IPS-18a (cell line): ENCODE data around the gene TPST1.
"Not testable (repeated sequence)": the region's sequence is repeated elsewhere in the genome, so short reads cannot be mapped to it uniquely, and the experiment has no call there.

Source experiments
- H3K27ac ChIP-seq: one replicate; pipeline ENCODE4 v1.5.1; 2013; ENCODE audit warnings: low read length
- H3K27me3 ChIP-seq: one replicate; pipeline ENCODE4 v1.6.1; 2013; ENCODE audit warnings: mild to moderate bottlenecking, low read length; ENCODE audit not compliant: control insufficient read depth, insufficient read depth
- H3K36me3 ChIP-seq: one replicate; pipeline ENCODE4 v1.6.1; 2013; ENCODE audit warnings: low read depth, low read length; ENCODE audit not compliant: control insufficient read depth
- H3K4me1 ChIP-seq: one replicate; pipeline ENCODE4 v1.6.1; 2013; ENCODE audit warnings: low read depth, low read length; ENCODE audit not compliant: control insufficient read depth
- H3K4me3 ChIP-seq: one replicate; pipeline ENCODE4 v1.5.1; 2013; ENCODE audit warnings: low read length
- H3K9ac ChIP-seq: one replicate; pipeline ENCODE4 v1.6.1; 2013; ENCODE audit warnings: mild to moderate bottlenecking, low read length, moderate library complexity
- H3K9me3 ChIP-seq: one replicate; pipeline ENCODE4 v1.6.1; 2013; ENCODE audit warnings: low read depth, low read length; ENCODE audit not compliant: control insufficient read depth

TPST1 gene

GRCh38 chr7:66173856-66174255, 31.3 kb upstream of the TPST1 start:
- no peaks in the 10 kb centered on the region for H3K36me3 ChIP-seq
- H3K27me3 ChIP-seq = no peaks in the 10 kb centered on the region
- no peak overlapping the region for H3K9ac ChIP-seq
- no peaks in the 10 kb centered on the region for H3K4me1 ChIP-seq
- H3K27ac ChIP-seq = no peak overlapping the region
- H3K9me3 ChIP-seq = no peaks in the 10 kb centered on the region
- H3K4me3 ChIP-seq = no peak overlapping the region

GRCh38 chr7:66175006-66175405, 30.1 kb upstream of the TPST1 start:
- H3K27ac ChIP-seq, H3K27me3 ChIP-seq: not testable (repeated sequence)

GRCh38 chr7:66176914-66177313, 28.2 kb upstream of the TPST1 start:
- Histone ChIP-seq H3K4me3 (no peak overlapping the region), H3K4me1 (no peaks in the 10 kb centered on the region), H3K27ac (no peak overlapping the region), H3K27me3 (no peaks in the 10 kb centered on the region), H3K9ac (no peak overlapping the region), H3K9me3 (no peaks in the 10 kb centered on the region), H3K36me3 (no peaks in the 10 kb centered on the region)

More at GRCh38 chr7:66175006-66175405, 30.1 kb upstream of the TPST1 start:
- not testable (repeated sequence) for H3K9ac ChIP-seq, H3K9me3 ChIP-seq, H3K4me1 ChIP-seq, H3K36me3 ChIP-seq, H3K4me3 ChIP-seq

- Histone ChIP-seq H3K4me1 (no peaks in the 10 kb centered on the region), H3K27ac (no peak overlapping the region), H3K27me3 (no peaks in the 10 kb centered on the region), H3K9ac (no peak overlapping the region), H3K9me3 (no peaks in the 10 kb centered on the region), H3K36me3 (no peaks in the 10 kb centered on the region), H3K4me3 (no peak overlapping the region)
Observed at GRCh38 chr7:66178258-66178657, 26.9 kb upstream of the TPST1 start.

- H3K4me3 ChIP-seq = no peak overlapping the region
- no peaks in the 10 kb centered on the region for H3K9me3 ChIP-seq
- no peak overlapping the region for H3K9ac ChIP-seq
- no peaks in the 10 kb centered on the region for H3K4me1 ChIP-seq
- H3K27ac ChIP-seq = no peak overlapping the region
- H3K27me3 ChIP-seq = no peaks in the 10 kb centered on the region
- no peaks in the 10 kb centered on the region for H3K36me3 ChIP-seq
Observed at GRCh38 chr7:66181329-66181728, 23.8 kb upstream of the TPST1 start.

GRCh38 chr7:66181845-66182244, 23.3 kb upstream of the TPST1 start:
- no peaks in the 10 kb centered on the region for H3K36me3 ChIP-seq
- H3K9ac ChIP-seq = no peak overlapping the region
- no peaks in the 10 kb centered on the region for H3K4me1 ChIP-seq
- H3K27me3 ChIP-seq = no peaks in the 10 kb centered on the region
- no peaks in the 10 kb centered on the region for H3K9me3 ChIP-seq
- no peak overlapping the region for H3K27ac ChIP-seq
- H3K4me3 ChIP-seq = no peak overlapping the region

- Histone ChIP-seq H3K4me1 (no peaks in the 10 kb centered on the region), H3K9ac (no peak overlapping the region), H3K4me3 (no peak overlapping the region), H3K36me3 (no peaks in the 10 kb centered on the region), H3K27ac (no peak overlapping the region), H3K9me3 (no peaks in the 10 kb centered on the region), H3K27me3 (no peaks in the 10 kb centered on the region)
Observed at GRCh38 chr7:66182920-66183319, 22.2 kb upstream of the TPST1 start.

- Histone ChIP-seq H3K27me3 (no peaks in the 10 kb centered on the region), H3K9me3 (no peaks in the 10 kb centered on the region), H3K4me1 (no peaks in the 10 kb centered on the region), H3K4me3 (no peak overlapping the region), H3K36me3 (no peaks in the 10 kb centered on the region), H3K9ac (no peak overlapping the region), H3K27ac (no peak overlapping the region)
Observed at GRCh38 chr7:66183700-66184099, 21.4 kb upstream of the TPST1 start.

GRCh38 chr7:66185680-66186187, 19.4 kb upstream of the TPST1 start:
- no peaks in the 10 kb centered on the region for H3K27me3 ChIP-seq
- H3K9ac ChIP-seq = no peak overlapping the region
- H3K9me3 ChIP-seq = no peaks in the 10 kb centered on the region
- H3K27ac ChIP-seq = no peak overlapping the region
- H3K4me1 ChIP-seq = no peaks in the 10 kb centered on the region
- no peak overlapping the region for H3K4me3 ChIP-seq
- no peaks in the 10 kb centered on the region for H3K36me3 ChIP-seq

GRCh38 chr7:66186991-66187390, 18.1 kb upstream of the TPST1 start:
- H3K9me3 ChIP-seq = no peaks in the 10 kb centered on the region

GRCh38 chr7:66187905-66188304, 17.2 kb upstream of the TPST1 start:
- Histone ChIP-seq H3K4me1 (no peaks in the 10 kb centered on the region), H3K27me3 (no peaks in the 10 kb centered on the region), H3K9ac (no peak overlapping the region), H3K4me3 (no peak overlapping the region), H3K36me3 (no peaks in the 10 kb centered on the region), H3K9me3 (no peaks in the 10 kb centered on the region), H3K27ac (no peak overlapping the region)

More at GRCh38 chr7:66186991-66187390, 18.1 kb upstream of the TPST1 start:
- Histone ChIP-seq H3K4me1 (no peaks in the 10 kb centered on the region), H3K27ac (no peak overlapping the region), H3K9ac (no peak overlapping the region), H3K27me3 (no peaks in the 10 kb centered on the region), H3K4me3 (no peak overlapping the region), H3K36me3 (no peaks in the 10 kb centered on the region)

GRCh38 chr7:66188645-66189044, 16.5 kb upstream of the TPST1 start:
- Histone ChIP-seq H3K4me1 (no peaks in the 10 kb centered on the region), H3K9me3 (no peaks in the 10 kb centered on the region), H3K27me3 (no peaks in the 10 kb centered on the region), H3K36me3 (no peaks in the 10 kb centered on the region), H3K27ac (no peak overlapping the region), H3K4me3 (no peak overlapping the region), H3K9ac (no peak overlapping the region)
